Esophagus squamous epithelium (tissue), 5 donors: ENCODE results near the gene ERCC1. TPM values are rescaled to one million over a fixed set of nuclear protein-coding genes. Genes with fewer than 3 reads are reported as not detected.

Experiments used
- DNase-seq: peaks from one replicate; lab custom pipeline; 2025; lab: John Stamatoyannopoulos, UW
- H3K27ac ChIP-seq, 4 donors: fragments of 200-600 bp; sonication (generic); one replicate each; pipeline ENCODE4 v1.5.1; 2016 to 2019; ENCODE audit warnings: mild to moderate bottlenecking in 1 of 4
- H3K27me3 ChIP-seq, 4 donors: fragments of 200-600 bp; sonication (generic); 1 replicate in 3 of 4; 2 replicates in 1 of 4; pipeline versions ENCODE4 v1.5.1 to v1.6.0; 2017 to 2021; ENCODE audit warnings: antibody characterized with exemption in 1 of 4
- H3K36me3 ChIP-seq, 3 donors: fragments of 200-600 bp; sonication (generic); one replicate each; pipeline ENCODE4 v1.5.1; 2016 to 2019
- H3K4me1 ChIP-seq, 3 donors: fragments of 200-600 bp; sonication (generic); one replicate each; pipeline ENCODE4 v1.5.1; 2017 to 2019
- H3K4me3 ChIP-seq, 4 donors: fragments of 200-600 bp; sonication (generic); 1 replicate in 3 of 4; 2 replicates in 1 of 4; pipeline ENCODE4 v1.5.1; 2016 to 2019; ENCODE audit warnings: mild to moderate bottlenecking in 2 of 4, moderate library complexity in 1 of 4
- H3K9me3 ChIP-seq, 3 donors: fragments of 200-600 bp; sonication (generic); one replicate each; pipeline ENCODE4 v1.5.1; 2016 to 2019
- POLR2A ChIP-seq, 4 donors: fragments of 450-650 bp; IDR thresholded peaks; one replicate each; pipeline ENCODE4 v1.6.1; 2017; ENCODE audit warnings: antibody characterized with exemption in 4 of 4, mild to moderate bottlenecking in 4 of 4, moderate library complexity in 3 of 4
- WGBS, 2 donors: methylation state at CpG; one replicate each; pipeline ENCODE4 v1.1.5; 2018; 5-methylcytosine and 5-hydroxymethylcytosine counted together
- intact Hi-C: fragments of 100-400 bp; cut with DNase I; formaldehyde crosslinking; loops from one replicate; pipeline ENCODE4 v1.15.0; 2022
- total RNA-seq, 4 donors: library from RNA; depleted of rRNA; stranded (reverse); fragments of >200 nt; gene quantifications; one replicate each; pipeline ENCODE4 v1.1.0, GENCODE V29; 2016
- TF ChIP-seq, protein P1 (sequence below), 6 experiments: fragments of 450-650 bp in 4 of 6; fragments of 200-600 bp in 2 of 6; sonication (generic) in 2 of 6; IDR thresholded peaks; one replicate each; pipeline ENCODE4 v1.5.1; 2016 to 2019; ENCODE audit warnings: antibody characterized with exemption in 6 of 6, mild to moderate bottlenecking in 4 of 6, moderate library complexity in 4 of 6
- donor health status: DM: yes; HTN: yes; CAD: no.

The ERCC1 gene
- total RNA-seq, 4 donors from 2014 or later, result 27.7 to 80.9 (median 48.5) TPM

DNA sequence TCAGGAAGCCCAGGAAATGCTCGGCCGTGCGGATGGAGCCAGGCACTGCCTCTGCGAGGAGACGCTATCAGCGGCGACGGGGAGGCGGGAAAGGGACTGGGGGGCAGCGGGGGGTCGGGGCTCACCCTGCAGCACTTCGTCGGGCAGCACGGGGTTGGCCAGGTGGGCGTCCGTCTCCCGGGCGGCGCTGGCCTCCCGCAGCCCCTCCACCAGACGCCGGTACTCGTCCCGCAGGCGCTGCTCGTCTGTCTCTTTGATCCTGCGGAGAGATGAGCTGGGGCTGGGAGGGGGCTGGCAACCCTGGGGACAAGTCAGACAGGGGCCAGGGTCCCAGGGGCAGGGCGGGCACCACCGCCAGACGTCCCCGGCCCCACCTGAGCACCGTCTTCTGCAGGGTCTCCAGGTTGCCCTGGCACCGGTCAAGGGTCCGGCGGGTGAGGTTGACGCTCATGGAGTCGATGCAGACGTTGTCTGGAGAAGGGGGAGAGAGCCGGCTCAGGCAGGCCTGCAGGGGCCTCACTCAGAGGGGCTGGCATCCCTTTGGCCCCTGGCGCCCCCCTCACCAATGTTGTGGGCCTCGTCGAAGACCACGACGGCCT lies 59.8 kb downstream of the ERCC1 start:
- H3K36me3 ChIP-seq, result peaks cover 4 to 72% (median 14%) of the 10 kb centered on the region in 3 donors
- TF ChIP-seq, protein P1, sequence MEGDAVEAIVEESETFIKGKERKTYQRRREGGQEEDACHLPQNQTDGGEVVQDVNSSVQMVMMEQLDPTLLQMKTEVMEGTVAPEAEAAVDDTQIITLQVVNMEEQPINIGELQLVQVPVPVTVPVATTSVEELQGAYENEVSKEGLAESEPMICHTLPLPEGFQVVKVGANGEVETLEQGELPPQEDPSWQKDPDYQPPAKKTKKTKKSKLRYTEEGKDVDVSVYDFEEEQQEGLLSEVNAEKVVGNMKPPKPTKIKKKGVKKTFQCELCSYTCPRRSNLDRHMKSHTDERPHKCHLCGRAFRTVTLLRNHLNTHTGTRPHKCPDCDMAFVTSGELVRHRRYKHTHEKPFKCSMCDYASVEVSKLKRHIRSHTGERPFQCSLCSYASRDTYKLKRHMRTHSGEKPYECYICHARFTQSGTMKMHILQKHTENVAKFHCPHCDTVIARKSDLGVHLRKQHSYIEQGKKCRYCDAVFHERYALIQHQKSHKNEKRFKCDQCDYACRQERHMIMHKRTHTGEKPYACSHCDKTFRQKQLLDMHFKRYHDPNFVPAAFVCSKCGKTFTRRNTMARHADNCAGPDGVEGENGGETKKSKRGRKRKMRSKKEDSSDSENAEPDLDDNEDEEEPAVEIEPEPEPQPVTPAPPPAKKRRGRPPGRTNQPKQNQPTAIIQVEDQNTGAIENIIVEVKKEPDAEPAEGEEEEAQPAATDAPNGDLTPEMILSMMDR (IDR thresholded peaks at IDR 0.05), result no peak
- TF ChIP-seq POLR2A (IDR thresholded peaks at IDR 0.05), result no peak
- intact Hi-C loops, result no loop called here
- no peak overlapping the region for H3K4me3 ChIP-seq
- H3K27me3 ChIP-seq, result no peaks in the 10 kb centered on the region
- H3K9me3 ChIP-seq, result no peaks in the 10 kb centered on the region
- WGBS, 2 donors, result 90 to 93% methylated on average over 8 to 9 of the region's 44 CpGs
- no peak overlapping the region for H3K27ac ChIP-seq
- peaks cover 0 to 3% (median 0%) of the 10 kb centered on the region in 3 donors for H3K4me1 ChIP-seq
- DNase-seq, result no peak

DNA sequence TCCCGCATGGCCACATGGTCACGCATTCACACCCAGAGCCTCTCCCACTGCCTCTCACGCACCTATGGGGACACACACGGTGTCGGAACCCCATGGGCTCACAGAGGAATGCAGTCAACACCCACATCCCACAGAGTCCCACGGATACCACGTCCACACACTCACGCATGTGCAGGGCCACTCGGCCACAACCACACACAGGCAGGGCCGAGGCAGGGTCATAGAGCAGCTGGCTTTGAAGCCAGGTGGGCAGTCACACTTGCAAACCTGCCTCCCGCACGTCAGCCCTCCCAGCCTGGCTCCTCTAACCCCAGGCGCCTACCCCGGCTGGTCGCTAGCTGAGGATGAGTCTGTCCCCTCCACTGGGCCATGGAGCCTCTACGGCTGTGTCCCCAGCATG lies 61.4 kb downstream of the ERCC1 start:
- 84 to 90% methylated on average over 7 to 13 of the region's 16 CpGs for WGBS, 2 donors
- DNase-seq, result no peak
- H3K4me3 ChIP-seq, result no peak overlapping the region
- no peaks in the 10 kb centered on the region for H3K4me1 ChIP-seq
- no peaks in the 10 kb centered on the region for H3K27me3 ChIP-seq
- H3K27ac ChIP-seq, result no peak overlapping the region
- intact Hi-C loops, result no loop called here
- TF ChIP-seq, protein P1 (IDR thresholded peaks at IDR 0.05), result no peak
- TF ChIP-seq POLR2A (IDR thresholded peaks at IDR 0.05), result no peak
- peaks cover 4 to 85% (median 14%) of the 10 kb centered on the region in 3 donors for H3K36me3 ChIP-seq
- no peaks in the 10 kb centered on the region for H3K9me3 ChIP-seq

DNA sequence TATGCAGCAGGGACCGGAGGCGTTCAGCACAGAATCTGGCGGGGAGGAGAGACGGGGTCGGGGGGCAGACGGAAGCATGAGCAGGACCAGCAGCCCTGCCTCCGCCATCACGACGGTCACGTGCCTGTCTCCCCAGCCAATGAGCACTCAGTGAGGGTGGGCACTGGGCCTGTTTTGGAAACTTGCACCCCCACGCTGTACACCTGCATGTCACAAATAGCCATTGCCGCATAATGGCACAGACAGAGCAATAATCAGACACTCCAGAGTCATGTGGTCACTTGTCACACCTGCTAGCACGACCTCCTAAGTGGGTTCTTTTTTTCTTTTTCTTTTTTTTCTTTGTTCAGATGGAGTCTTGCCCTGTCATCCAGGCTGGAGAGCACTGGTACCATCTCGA lies 62.1 kb downstream of the ERCC1 start:
- WGBS, 2 donors, result 89 to 91% methylated on average over 14 of the region's 14 CpGs
- TF ChIP-seq, protein P1 (IDR thresholded peaks at IDR 0.05), result no peak
- TF ChIP-seq POLR2A (IDR thresholded peaks at IDR 0.05), result no peak
- intact Hi-C loops, result no loop called here

DNA sequence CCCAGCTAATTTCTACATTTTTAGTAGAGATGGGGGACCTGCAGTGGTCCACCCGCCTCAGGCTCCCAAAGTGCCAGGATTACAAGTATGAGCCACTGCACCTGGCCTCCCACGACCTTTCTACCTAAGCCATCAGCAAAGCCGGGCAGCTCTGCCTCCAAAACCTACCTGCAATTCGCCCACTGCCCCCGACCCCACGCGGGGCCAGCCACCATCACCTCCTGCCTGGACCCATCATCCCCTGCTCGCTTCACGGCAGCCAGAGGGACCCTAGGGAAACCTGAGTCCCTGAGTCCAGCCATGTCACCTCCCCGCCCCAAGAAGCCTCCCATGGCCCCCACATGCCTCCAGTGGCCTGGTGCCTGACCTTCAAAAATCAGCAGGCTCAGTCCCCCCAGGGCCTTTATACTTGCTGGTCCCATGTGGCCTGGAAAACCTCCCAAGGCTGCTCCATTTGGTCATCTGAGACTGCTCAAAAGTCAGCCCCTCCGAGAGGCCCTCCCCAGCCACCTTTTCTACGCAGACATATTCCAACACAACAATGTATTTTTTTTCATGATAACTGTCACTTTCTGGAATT lies 65.4 kb downstream of the ERCC1 start:
- Histone ChIP-seq H3K27me3 (no peaks in the 10 kb centered on the region), H3K4me3 (no peak overlapping the region), H3K9me3 (no peaks in the 10 kb centered on the region), H3K36me3 (peaks cover 4 to 91% (median 7%) of the 10 kb centered on the region in 3 donors), H3K27ac (no peak overlapping the region), H3K4me1 (no peaks in the 10 kb centered on the region)
- intact Hi-C loops, result no loop called here
- TF ChIP-seq, protein P1 (IDR thresholded peaks at IDR 0.05), result no peak
- no peak for TF ChIP-seq POLR2A (IDR thresholded peaks at IDR 0.05)
- 93 to 96% methylated on average over 10 to 11 of the region's 12 CpGs for WGBS, 2 donors
- no peak for DNase-seq

More for the DNA sequence above, 62.1 kb downstream of the ERCC1 start:
- Histone ChIP-seq H3K27ac (no peak overlapping the region), H3K9me3 (no peaks in the 10 kb centered on the region), H3K4me3 (no peak overlapping the region), H3K27me3 (no peaks in the 10 kb centered on the region), H3K4me1 (no peaks in the 10 kb centered on the region), H3K36me3 (peaks cover 4 to 91% (median 14%) of the 10 kb centered on the region in 3 donors)
- DNase-seq, result no peak

DNA sequence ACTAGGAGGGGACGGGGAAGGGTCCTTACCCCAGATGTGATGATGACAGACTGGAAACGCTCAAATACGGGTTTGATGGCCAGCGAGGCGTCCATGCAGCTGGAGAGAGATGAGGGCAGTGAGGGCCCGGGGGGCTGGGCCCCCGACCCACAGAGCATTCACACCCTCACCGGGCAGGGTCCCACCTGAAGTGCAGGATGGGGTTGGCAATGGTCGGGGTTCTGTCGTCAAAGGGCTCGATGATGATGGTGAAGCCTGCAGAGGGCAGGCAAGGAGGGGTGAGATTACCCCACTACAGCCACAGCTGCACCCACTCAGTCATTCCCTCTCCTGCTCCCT lies 66.3 kb downstream of the ERCC1 start:
- no peak for TF ChIP-seq POLR2A (IDR thresholded peaks at IDR 0.05)
- TF ChIP-seq, protein P1 (IDR thresholded peaks at IDR 0.05), result no peak
- 80 to 87% methylated on average over 3 to 5 of the region's 11 CpGs for WGBS, 2 donors
- intact Hi-C loops, result no loop called here
- Histone ChIP-seq H3K4me1 (no peaks in the 10 kb centered on the region), H3K4me3 (no peak overlapping the region), H3K27ac (no peak overlapping the region), H3K27me3 (no peaks in the 10 kb centered on the region), H3K36me3 (peaks cover 4 to 91% (median 8%) of the 10 kb centered on the region in 3 donors), H3K9me3 (no peaks in the 10 kb centered on the region)
- DNase-seq, result no peak
